MM.1S (cell line): Measurements from ENCODE around the gene CPXM2.

Source experiments
- EZH2 ChIP-seq: fragments of 300-600 bp; sonication (generic); optimal IDR thresholded peaks from 2 replicates; pipeline ENCODE3; 2017; ENCODE audit warnings: low read depth, mild to moderate bottlenecking, antibody characterized with exemption, low read length, mixed read lengths
- EZH2phosphoT487 ChIP-seq: fragments of 300-600 bp; sonication (generic); IDR thresholded peaks from 2 replicates; pipeline ENCODE4 v1.6.1; 2018; ENCODE audit warnings: antibody characterized with exemption, low read length
- TF ChIP-seq, protein P1 (sequence below): fragments of 300-600 bp; sonication (generic); IDR thresholded peaks from 2 replicates; pipeline ENCODE4 v1.5.1; 2016; ENCODE audit warnings: antibody characterized with exemption, low read length, mixed read lengths

DNA sequence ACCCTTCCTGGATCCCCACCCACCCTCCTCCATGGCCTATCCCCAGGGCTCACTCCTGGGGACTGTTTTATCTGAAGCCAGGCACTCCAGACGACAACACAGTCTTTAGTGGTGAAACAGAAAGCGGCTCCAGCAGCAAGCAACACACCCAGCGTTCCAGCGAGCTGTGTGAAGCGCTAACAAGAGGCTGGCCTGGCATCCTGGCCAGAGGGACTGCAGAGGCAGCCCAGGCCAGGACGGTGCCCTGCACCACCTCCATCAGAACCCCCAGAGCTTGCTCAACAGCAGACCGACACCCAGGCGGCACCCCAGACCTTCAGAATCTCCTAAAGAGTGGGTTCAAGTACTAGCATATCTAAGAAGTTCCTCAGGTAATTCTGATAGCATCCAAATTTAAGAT is 2.0 kb upstream of the CPXM2 start:
- TF ChIP-seq, protein P1, sequence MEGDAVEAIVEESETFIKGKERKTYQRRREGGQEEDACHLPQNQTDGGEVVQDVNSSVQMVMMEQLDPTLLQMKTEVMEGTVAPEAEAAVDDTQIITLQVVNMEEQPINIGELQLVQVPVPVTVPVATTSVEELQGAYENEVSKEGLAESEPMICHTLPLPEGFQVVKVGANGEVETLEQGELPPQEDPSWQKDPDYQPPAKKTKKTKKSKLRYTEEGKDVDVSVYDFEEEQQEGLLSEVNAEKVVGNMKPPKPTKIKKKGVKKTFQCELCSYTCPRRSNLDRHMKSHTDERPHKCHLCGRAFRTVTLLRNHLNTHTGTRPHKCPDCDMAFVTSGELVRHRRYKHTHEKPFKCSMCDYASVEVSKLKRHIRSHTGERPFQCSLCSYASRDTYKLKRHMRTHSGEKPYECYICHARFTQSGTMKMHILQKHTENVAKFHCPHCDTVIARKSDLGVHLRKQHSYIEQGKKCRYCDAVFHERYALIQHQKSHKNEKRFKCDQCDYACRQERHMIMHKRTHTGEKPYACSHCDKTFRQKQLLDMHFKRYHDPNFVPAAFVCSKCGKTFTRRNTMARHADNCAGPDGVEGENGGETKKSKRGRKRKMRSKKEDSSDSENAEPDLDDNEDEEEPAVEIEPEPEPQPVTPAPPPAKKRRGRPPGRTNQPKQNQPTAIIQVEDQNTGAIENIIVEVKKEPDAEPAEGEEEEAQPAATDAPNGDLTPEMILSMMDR: no peak
- TF ChIP-seq EZH2phosphoT487 (no peak), EZH2 (no peak)
